HFFc6 (cell line): ENCODE measurements around the gene ATG14. TPM values are rescaled to one million over a fixed set of nuclear protein-coding genes. Genes with fewer than 3 reads are reported as not detected.

Experiments used
- DNase-seq: peaks from one replicate; pipeline ENCODE4 v3.0.0-alpha.2; 2018
- H3K27ac Mint-ChIP-seq: 2 replicates; pipeline ENCODE4 v1.8.0; 2020; ENCODE audit warnings: mild to moderate bottlenecking, mixed read lengths
- H3K27me3 Mint-ChIP-seq: 2 replicates; pipeline ENCODE4 v1.8.0; 2021; ENCODE audit warnings: mild to moderate bottlenecking, moderate library complexity, mixed read lengths; ENCODE audit not compliant: insufficient read depth
- H3K36me3 Mint-ChIP-seq: 2 replicates; pipeline ENCODE4 v1.8.0; 2021; ENCODE audit warnings: low read depth, mixed read lengths
- H3K4me1 Mint-ChIP-seq: 2 replicates; pipeline ENCODE4 v1.8.0; 2020; ENCODE audit warnings: low read depth, mixed read lengths
- H3K4me3 Mint-ChIP-seq: 2 replicates; pipeline ENCODE4 v1.8.0; 2020; ENCODE audit warnings: mild to moderate bottlenecking, moderate library complexity, mixed read lengths
- H3K9me3 Mint-ChIP-seq: 2 replicates; pipeline ENCODE4 v1.8.0; 2020; ENCODE audit warnings: mild to moderate bottlenecking, mixed read lengths
- total RNA-seq, 6 experiments: library from RNA; stranded (reverse); fragmentation: NEBNext Ultra II Directional; extraction: Animal tissue kit (Norgen Biotek cat#: 25700); gene quantifications; 2 replicates in 1 of 6; 3 replicates in 5 of 6; pipeline ENCODE4 v1.2.3, GENCODE V29; 2021
- TF ChIP-seq, protein P1 (sequence below): fragments of 200-600 bp; sonication (generic); IDR thresholded peaks from 2 replicates; pipeline ENCODE4 v1.5.0; 2021; ENCODE audit warnings: antibody characterized with exemption, mild to moderate bottlenecking

Gene ATG14
- total RNA-seq, 6 experiments from 2014 or later = 7.9 to 9.2 (median 8.5) TPM

GRCh38 chr14:55359307-55359706 lies 52.3 kb downstream of the ATG14 start:
- Mint-ChIP-seq H3K4me3 (no peak overlapping the region), H3K9me3 (no peaks in the 10 kb centered on the region), H3K27me3 (no peaks in the 10 kb centered on the region; the same call in none of the 2 replicates), H3K4me1 (no peaks in the 10 kb centered on the region), H3K27ac (no peak overlapping the region), H3K36me3 (peaks cover 13% of the 10 kb centered on the region; the same call in 1 of the 2 replicates)
- no peak for DNase-seq
- TF ChIP-seq, protein P1, sequence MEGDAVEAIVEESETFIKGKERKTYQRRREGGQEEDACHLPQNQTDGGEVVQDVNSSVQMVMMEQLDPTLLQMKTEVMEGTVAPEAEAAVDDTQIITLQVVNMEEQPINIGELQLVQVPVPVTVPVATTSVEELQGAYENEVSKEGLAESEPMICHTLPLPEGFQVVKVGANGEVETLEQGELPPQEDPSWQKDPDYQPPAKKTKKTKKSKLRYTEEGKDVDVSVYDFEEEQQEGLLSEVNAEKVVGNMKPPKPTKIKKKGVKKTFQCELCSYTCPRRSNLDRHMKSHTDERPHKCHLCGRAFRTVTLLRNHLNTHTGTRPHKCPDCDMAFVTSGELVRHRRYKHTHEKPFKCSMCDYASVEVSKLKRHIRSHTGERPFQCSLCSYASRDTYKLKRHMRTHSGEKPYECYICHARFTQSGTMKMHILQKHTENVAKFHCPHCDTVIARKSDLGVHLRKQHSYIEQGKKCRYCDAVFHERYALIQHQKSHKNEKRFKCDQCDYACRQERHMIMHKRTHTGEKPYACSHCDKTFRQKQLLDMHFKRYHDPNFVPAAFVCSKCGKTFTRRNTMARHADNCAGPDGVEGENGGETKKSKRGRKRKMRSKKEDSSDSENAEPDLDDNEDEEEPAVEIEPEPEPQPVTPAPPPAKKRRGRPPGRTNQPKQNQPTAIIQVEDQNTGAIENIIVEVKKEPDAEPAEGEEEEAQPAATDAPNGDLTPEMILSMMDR = no peak

DNA sequence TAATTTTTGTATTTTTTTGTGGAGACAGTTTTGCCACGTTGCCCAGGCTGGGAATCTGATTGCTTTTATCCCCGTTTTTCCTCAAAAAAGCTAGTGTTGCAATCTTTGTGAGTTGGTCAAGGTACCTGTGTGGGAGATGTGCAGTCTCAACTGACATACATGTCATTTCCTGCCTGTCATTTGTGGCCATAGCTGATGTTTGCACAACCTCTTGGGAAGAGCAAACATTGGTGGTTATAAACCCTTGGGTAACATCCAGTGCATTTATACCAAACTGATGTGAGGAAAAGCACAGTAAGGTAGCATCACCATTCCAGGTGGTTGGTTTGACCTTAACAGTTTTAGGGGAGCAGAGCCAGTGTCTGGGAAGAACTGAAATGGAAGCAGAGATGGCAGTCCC lies 54.7 kb downstream of the ATG14 start:
- TF ChIP-seq, protein P1 = no peak
- peaks cover 6% of the 10 kb centered on the region; the same call in 1 of the 2 replicates for H3K36me3 Mint-ChIP-seq
- no peaks in the 10 kb centered on the region for H3K9me3 Mint-ChIP-seq
- no peak for DNase-seq
- no peak overlapping the region for H3K4me3 Mint-ChIP-seq
- no peaks in the 10 kb centered on the region for H3K4me1 Mint-ChIP-seq
- H3K27ac Mint-ChIP-seq = no peak overlapping the region
- H3K27me3 Mint-ChIP-seq = no peaks in the 10 kb centered on the region; the same call in 1 of the 2 replicates

- no peaks in the 10 kb centered on the region for H3K4me1 Mint-ChIP-seq
- H3K9me3 Mint-ChIP-seq = no peaks in the 10 kb centered on the region
- no peak for DNase-seq
- H3K4me3 Mint-ChIP-seq = no peak overlapping the region
- no peaks in the 10 kb centered on the region; the same call in 1 of the 2 replicates for H3K27me3 Mint-ChIP-seq
- H3K27ac Mint-ChIP-seq = no peak overlapping the region
- peaks cover 6% of the 10 kb centered on the region; the same call in 1 of the 2 replicates for H3K36me3 Mint-ChIP-seq
- TF ChIP-seq, protein P1 = no peak
Observed at GRCh38 chr14:55355922-55356321, 55.7 kb downstream of the ATG14 start.

- H3K36me3 Mint-ChIP-seq = no peaks in the 10 kb centered on the region; the same call in 1 of the 2 replicates
- H3K27ac Mint-ChIP-seq = no peak overlapping the region
- no peaks in the 10 kb centered on the region; the same call in 1 of the 2 replicates for H3K27me3 Mint-ChIP-seq
- DNase-seq = peak; percentile 42
- no peaks in the 10 kb centered on the region for H3K4me1 Mint-ChIP-seq
- no peaks in the 10 kb centered on the region for H3K9me3 Mint-ChIP-seq
- TF ChIP-seq, protein P1 = peak; percentile 74
- no peak overlapping the region for H3K4me3 Mint-ChIP-seq
Observed at GRCh38 chr14:55354500-55354899, 57.1 kb downstream of the ATG14 start.

GRCh38 chr14:55353686-55354467 lies 57.8 kb downstream of the ATG14 start:
- no peak overlapping the region for H3K27ac Mint-ChIP-seq
- H3K9me3 Mint-ChIP-seq = no peaks in the 10 kb centered on the region
- H3K36me3 Mint-ChIP-seq = no peaks in the 10 kb centered on the region; the same call in 1 of the 2 replicates
- H3K4me1 Mint-ChIP-seq = no peaks in the 10 kb centered on the region
- TF ChIP-seq, protein P1 = no peak
- no peak for DNase-seq
- no peak overlapping the region for H3K4me3 Mint-ChIP-seq
- H3K27me3 Mint-ChIP-seq = no peaks in the 10 kb centered on the region; the same call in 1 of the 2 replicates
